Measurements from ENCODE around the gene SUGP2.

SUGP2 gene

GRCh38 chr19:19033426-19034203, at the start of gene SUGP2, which contains the start of gene ARMC6:
TSS of gene SUGP2 (minus strand) at chr19:19033517. CDS start at chr19:19031071, 2,446 bp downstream.
TSS of gene ARMC6 (plus strand) at chr19:19033603. CDS start at chr19:19034210, 607 bp downstream.
- DNase-seq (ENCODE audit: low read depth, low spot score) = peak; percentile 66

- DNase-seq (ENCODE audit: low read depth, low spot score) = no peak
Measured at GRCh38 chr19:19081642-19082151, 48.4 kb upstream of the SUGP2 start.

- no peak for DNase-seq (ENCODE audit: low read depth, low spot score)
Measured at GRCh38 chr19:19079571-19079970, 46.3 kb upstream of the SUGP2 start.

GRCh38 chr19:19078801-19079200, 45.5 kb upstream of the SUGP2 start:
- DNase-seq (ENCODE audit: low read depth, low spot score) = no peak

- DNase-seq (ENCODE audit: low read depth, low spot score) = no peak
Measured at GRCh38 chr19:19077103-19077502, 43.8 kb upstream of the SUGP2 start.

- DNase-seq (ENCODE audit: low read depth, low spot score) = no peak
Measured at GRCh38 chr19:19076476-19076875, 43.2 kb upstream of the SUGP2 start.

GRCh38 chr19:19075126-19075525, 41.8 kb upstream of the SUGP2 start:
- no peak for DNase-seq (ENCODE audit: low read depth, low spot score)

- DNase-seq (ENCODE audit: low read depth, low spot score) = no peak
Measured at GRCh38 chr19:19074196-19074882, 41.0 kb upstream of the SUGP2 start.

GRCh38 chr19:19071897-19072296, 38.6 kb upstream of the SUGP2 start:
- DNase-seq (ENCODE audit: low read depth, low spot score) = no peak

- DNase-seq (ENCODE audit: low read depth, low spot score) = no peak
Measured at GRCh38 chr19:19068659-19069654, 35.6 kb upstream of the SUGP2 start.

- DNase-seq (ENCODE audit: low read depth, low spot score) = no peak
Measured at GRCh38 chr19:19067276-19068072, 34.2 kb upstream of the SUGP2 start.

- DNase-seq (ENCODE audit: low read depth, low spot score) = no peak
Measured at GRCh38 chr19:19064811-19065745, 31.8 kb upstream of the SUGP2 start.

GRCh38 chr19:19064098-19064722, 30.9 kb upstream of the SUGP2 start:
- DNase-seq (ENCODE audit: low read depth, low spot score) = no peak

- DNase-seq (ENCODE audit: low read depth, low spot score) = peak; percentile 98
Measured at GRCh38 chr19:19063183-19064097, 30.1 kb upstream of the SUGP2 start, which contains the start of gene SLC25A42. TSS of gene SLC25A42 (plus strand) at chr19:19063994. CDS start at chr19:19096125, 32,131 bp downstream.

- DNase-seq (ENCODE audit: low read depth, low spot score) = no peak
Measured at GRCh38 chr19:19062454-19063182, 29.3 kb upstream of the SUGP2 start.

GRCh38 chr19:19061506-19061905, 28.2 kb upstream of the SUGP2 start:
- no peak for DNase-seq (ENCODE audit: low read depth, low spot score)
